GM12874 (cell line): ENCODE measurements around the gene RPS6KA2.

Source experiments
- CTCF ChIP-seq: IDR thresholded peaks from 2 replicates; pipeline ENCODE4 v1.5.1; 2011; ENCODE audit warnings: low read depth, mild to moderate bottlenecking, control low read depth, low read length, moderate library complexity; ENCODE audit not compliant: insufficient read depth

The RPS6KA2 gene

GRCh38 chr6:166395351-166395750 is 231.7 kb downstream of the RPS6KA2 start:
- no peak for TF ChIP-seq CTCF

GRCh38 chr6:166394036-166394892 is 232.8 kb downstream of the RPS6KA2 start:
- no peak for TF ChIP-seq CTCF

- no peak for TF ChIP-seq CTCF
Observed at GRCh38 chr6:166393535-166393823, 233.6 kb downstream of the RPS6KA2 start.

- TF ChIP-seq CTCF = no peak
Observed at GRCh38 chr6:166389119-166389518, 237.9 kb downstream of the RPS6KA2 start.

- TF ChIP-seq CTCF = no peak
Observed at GRCh38 chr6:166388290-166389004, 238.6 kb downstream of the RPS6KA2 start.

- TF ChIP-seq CTCF = no peak
Observed at GRCh38 chr6:166387642-166388289, 239.3 kb downstream of the RPS6KA2 start.

- TF ChIP-seq CTCF = no peak
Observed at GRCh38 chr6:166386111-166386510, 240.9 kb downstream of the RPS6KA2 start.
